ENCODE measurements around the gene KDM4B.
"Not testable (repeated sequence)": the region's sequence is repeated elsewhere in the genome, so short reads cannot be mapped to it uniquely, and the experiment has no call there.

Gene KDM4B

DNA sequence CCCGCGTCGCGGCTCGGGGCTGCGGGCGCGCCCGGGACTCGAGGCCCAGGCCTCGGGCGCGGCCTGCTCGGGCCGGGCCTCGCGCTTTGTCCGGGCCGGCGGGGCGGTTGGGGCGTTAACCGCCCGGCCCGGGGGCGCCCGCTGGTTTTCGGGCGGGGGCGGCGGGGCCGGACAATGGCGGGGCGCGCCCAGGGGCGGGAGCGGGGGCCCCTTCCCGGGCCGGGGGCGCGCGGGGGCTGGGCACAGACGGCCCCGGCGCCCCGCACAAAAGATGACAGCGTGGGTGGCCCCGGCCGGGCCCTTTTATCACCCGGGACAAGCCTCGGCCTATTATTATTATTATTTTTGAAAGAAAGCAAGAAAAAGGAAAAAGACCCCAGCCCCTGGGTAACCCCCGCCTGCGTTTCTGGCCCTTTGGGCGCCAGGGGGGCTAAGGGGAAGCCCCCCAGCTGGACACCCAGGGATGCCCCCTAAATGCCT, 419 bp downstream of the KDM4B start:
- no peak for DNase-seq

DNA sequence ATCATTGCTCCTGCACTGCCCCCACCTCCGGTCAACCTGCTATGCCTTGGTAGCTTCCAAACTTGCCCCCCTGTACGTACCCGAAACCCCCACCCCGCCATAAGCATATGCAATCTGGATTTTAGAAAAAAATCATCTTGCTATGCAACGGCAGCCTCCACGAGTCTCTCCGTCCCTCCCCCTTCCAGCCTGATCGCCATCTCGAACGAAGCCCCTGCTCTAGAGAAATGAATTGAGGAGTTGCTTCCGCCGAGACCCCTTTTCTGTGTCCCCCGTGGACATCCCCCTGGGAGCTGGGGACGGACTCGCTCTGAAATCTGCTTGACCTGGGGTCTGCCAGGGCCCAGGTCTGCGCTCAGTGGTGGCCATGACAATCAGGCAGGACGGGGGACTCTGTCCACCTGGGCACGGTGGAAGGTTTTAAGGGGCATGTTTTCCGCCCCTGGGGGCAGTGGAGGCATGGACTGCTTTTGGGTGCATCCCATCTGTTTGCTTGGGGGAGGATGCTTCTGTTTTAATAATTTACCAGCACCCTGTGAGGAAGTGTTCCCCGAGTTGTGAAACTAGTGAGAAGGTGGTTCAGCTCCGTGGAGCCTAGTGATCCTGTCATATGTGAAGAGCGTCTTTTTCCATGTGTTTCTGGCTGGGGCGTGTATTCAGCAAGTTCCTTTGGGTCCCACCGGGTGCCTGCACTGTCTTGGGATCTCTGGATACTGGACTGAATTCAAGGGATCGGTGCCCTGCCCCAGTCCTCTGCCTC, 1.0 kb downstream of the KDM4B start:
- no peak for DNase-seq

DNA sequence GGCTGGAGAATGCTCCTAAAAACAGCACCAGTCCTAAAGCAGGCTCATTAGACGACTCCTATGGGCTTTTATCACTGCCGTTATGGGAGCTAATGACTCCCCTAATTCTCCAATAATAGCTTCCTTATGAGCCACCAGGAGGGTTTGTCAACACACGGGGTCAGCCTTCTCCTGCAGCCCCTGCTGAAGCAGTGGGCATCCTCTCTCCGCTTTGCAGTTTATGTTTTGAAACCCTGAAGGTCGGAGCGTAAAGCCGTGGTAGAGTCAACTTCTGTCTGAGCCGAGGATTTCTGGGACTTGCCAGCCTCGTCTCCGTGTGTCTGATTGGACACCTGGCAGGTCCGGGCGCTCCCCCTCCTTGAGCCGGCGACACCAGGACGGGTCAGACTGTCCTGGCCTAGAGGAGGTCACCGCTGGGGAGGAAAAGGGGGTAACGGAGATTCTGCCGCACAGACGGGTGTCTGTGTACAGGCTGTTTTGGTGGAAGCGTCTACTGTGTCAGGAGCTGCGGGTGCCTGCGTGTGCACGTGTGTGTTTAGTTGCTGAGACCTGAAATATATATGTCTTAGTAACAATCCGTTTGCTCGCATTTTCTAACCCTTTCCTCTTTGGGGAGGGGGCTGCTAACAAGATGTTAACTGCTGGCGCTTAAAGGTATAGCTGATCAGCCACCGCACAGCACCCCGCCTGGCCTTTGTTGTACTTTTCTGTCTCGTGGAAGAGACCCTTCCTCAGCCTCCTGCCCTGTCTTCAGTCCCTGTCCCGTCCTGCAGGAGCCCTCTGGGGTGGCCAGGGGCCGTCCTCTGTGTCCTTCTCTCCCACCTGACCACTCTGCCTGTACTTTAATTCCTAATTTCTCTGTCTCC, 1.9 kb downstream of the KDM4B start:
- DNase-seq: no peak

DNA sequence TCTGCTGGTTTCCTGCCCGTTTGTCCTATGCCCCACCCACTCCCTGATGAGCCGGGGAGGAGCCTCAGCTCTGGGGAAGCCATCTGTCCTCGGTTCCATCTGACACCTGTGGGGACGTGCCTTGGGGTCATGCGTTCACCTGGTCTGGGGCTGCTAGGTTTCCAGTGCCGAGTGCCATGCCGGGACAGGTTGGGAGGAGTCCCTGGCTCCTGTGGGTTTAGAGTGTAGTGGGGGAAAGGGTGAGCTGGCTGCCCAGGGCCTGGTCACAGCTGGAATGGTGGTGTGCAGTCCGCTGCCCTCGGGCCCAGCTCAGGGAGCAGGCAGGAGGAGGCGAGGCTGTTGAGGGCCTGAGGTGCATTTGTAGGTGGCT, 2.5 kb downstream of the KDM4B start:
- DNase-seq: no peak

DNA sequence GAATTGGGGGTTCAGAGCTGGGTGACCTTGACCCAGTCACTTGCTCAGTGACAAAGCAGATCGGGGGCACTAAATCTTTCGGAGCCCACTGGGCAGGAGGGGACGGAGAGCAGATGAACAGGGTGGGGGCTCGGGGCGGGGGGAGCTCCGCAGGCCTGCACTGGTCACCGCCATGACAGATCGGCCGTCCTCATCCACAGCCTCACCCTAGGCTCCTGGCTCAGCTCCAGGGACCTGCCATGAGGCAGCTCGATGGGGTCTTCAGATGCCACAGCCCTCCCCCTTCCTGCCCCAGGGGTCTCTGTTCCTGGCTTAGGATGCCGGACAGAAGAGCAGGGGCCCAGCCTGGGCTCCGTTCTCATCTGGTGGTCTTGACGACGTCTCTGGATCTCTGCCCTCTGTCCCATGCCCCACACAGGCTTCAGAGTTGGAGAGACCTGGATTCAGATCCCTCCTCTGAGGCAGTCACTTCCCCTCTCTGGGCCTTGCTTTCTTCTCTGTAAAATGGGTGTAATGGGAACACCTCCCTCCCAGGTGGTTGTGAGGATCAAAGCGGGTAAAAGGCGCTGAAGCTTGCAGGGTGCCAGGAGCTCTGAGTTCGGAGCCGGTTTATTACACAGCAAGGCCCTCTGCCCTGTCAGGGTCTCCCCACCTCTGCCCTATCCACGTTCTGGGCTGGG, 3.0 kb downstream of the KDM4B start:
- no peak for DNase-seq

DNA sequence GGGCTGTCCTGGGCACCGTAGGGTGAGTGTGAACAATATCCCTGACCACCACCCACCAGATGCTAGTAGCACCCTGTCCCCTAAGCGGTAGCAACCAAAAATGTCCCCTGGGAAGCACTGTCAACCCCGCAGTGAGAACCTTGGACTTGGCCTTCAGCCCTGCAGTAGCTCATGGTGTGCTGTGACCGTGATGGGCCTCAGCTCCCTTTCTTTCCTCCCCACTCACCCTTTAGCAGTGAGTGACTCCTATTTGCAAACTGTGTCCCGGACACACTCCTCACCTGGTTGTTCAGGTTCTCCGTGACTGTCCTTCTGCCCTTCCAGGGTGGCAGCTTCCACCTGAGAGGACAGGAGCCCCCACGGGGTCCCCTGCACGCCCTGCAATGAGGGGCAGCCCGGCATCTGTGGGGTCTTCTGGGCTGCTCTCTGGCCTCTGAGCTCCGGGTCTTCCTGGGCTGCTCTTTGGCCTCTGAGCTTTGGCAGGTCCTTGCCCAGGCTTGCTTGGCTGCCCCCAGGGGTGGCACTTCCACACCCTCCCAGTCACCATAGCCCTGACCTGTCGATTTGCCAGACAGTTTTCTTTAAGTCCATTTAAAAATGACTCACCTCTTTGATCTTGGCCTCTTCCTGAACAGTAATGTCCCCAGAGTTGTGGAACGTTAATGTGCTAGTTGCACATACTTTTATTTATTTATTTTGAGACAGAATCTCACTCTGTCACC, 3.8 kb downstream of the KDM4B start:
- DNase-seq: no peak

DNA sequence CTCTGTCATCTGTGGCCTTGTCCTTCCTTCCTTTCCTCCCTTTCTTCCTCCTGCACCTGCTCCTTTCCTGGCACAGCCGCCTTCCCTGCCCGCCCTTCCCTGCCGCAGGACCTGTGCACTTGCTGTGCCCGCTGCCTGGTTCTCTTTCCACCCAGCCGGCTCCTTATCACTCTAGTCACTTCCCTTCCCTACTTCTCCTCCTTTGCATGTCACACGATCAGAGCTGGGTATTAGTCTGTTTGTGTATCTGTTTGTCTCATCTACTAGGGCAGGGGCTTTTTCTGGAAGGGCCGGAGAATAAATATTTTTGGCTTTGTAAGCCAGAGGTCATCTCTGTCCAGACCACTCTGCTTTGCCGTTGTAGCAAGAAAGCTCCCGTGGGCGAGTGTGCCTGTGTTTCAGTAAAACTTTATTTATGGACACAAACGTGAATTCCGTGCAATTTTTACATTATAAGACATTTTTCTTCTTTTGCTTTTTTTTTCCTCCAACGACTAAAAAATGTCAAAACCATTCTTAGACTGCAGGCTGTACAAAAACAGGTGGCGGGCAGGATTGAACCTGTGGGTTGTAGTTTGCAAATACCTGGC, 6.1 kb downstream of the KDM4B start:
- DNase-seq: no peak

DNA sequence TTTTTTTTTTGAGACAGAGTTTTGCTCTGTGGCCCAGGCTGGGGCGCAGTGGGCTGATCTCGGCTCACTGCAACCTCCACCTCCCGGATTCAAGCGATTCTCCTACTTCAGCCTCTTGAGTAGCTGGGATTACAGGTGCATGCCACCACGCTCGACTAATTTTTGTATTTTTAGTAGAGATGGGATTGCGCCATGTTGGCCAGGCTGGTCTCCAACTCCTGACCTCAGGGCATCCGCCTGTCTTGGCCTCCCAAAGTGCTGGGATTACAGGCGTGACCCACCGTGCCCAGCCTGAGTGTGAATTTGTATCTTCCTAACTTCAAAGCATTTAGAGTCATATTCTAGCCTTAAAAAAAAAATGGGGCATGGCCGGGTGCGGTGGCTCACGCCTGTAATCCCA, 6.7 kb downstream of the KDM4B start:
- DNase-seq: not testable (repeated sequence)

DNA sequence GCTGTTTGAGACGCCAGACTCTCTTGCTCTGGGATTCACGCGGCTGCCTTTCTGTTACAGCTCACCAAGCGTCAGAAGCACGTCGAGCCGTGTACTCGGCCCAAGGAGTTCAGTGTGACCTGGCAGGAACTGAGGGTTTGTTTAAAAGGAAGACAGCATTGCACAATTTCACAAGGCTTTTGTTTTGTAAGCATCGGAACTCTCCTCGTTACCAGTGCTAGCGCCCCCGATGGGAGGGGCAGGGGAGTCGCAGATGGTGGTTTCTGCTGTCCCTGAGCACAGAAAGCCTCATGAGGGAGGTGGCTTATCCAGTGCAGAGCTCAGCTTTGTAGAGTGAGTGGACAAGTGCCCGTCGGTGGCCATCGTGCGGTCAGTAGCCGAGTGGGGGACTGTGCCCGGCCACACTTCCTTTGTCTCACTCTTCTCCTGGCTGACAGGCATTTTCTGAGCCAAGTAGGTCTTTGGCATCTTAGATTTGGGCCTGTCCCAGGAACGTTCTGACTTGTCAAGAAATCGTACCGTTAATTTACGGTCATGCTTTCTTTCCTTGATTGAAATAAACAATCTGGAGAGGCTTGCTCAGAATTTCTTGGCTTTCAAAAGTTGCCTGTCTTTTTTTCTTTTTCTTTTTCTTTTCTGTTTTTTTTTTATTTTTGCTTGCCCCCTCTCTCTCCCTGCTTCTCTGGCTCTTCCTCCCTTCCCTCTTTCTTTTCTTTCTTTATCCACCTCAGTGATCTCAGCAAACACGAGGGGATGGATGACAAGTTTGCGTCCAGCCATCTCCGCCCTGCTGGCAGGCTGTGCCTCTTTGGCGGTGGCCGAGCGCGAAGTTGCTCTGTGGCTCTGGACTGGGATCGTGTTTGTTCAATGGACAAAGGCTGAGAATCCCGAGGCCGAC, 7.7 kb downstream of the KDM4B start:
- no peak for DNase-seq

DNA sequence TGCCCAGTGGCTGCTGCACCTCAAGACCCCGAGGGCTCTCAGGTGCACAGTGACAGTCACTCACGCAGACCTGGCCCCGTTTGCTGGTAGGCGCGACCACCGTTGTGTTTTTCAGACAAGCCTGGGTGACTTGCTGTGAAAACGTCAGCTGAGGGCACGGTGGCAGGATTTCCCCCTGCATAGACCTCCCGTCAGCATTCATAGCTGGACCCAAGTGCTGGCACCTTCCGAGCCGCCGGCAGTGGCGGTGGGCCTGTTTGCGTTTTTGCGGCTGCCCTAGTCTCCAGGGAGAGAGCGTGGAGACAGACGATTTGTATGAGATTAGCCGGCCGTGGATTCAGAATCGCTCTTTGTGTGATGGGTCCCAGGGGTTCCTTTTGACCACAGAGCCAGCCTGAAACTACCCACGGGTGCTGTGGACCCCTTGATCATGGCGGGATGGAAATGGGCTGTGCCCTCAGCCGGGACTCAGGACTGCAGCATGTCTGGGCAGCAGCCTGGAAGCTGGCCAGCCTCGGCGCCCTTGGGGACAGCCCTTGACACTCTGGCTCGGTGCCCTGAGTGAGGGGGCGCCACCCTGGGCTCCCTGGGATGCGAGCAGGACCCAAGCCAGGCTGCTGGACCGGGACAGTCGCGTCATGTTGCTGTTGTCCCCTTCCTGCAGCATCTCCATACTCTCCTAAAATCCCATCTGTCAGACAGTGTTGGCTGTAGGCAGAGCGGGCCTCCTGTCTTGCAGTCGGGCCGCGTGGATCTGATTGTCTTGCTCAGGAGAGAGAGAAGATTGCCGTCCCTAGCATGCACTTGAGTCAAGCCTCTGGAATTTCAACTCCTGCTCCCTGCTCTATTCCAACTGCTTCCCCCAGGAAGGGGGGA, 8.6 kb downstream of the KDM4B start:
- no peak for DNase-seq

DNA sequence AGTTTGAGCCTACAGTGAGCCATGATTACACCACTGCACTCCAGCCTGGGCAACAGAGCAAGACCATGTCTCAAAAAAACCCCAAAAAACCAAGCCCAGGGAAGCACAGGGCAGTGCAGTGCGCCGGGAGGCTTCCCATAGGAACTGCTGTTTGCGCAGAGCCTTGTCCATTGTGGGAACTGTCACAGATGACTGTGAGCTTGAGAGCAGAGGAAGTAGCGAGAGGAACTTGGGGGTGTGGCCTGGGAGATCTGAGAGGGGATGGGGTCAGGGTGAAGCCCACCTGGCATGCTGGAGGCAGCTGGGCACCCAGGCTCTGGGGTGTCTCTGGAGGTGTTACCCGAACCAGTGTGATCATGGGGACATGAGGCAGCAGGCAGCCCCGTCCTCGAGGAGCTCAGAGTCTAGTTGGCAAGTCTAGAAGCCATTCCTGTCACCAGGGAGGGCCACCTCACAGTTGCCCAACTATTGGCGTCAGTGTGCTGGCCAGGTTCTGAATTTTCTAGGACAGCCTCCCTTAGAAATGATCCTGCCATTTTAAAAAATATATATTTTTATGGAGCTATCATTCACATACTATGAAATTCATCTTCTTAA, 10.4 kb downstream of the KDM4B start:
- DNase-seq: no peak

DNA sequence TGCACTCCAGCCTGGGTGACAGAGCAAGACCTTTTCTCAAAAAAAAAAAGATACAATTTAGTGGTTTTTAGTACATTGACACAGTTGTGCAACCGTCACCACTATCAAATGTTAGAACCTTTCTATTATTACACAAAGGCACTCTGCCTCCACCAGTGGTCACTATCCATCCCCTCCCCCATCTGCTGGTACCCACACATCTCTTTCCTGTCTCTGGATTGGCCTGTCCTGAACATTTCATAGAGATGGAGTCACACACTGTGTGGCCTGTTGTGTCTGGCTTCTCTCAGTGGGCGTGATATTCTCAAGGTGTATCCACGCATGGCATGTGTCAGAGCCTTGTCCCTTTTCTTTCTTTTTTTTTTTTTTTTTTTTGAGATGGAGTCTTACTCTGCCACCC, 11.2 kb downstream of the KDM4B start:
- DNase-seq: no peak

DNA sequence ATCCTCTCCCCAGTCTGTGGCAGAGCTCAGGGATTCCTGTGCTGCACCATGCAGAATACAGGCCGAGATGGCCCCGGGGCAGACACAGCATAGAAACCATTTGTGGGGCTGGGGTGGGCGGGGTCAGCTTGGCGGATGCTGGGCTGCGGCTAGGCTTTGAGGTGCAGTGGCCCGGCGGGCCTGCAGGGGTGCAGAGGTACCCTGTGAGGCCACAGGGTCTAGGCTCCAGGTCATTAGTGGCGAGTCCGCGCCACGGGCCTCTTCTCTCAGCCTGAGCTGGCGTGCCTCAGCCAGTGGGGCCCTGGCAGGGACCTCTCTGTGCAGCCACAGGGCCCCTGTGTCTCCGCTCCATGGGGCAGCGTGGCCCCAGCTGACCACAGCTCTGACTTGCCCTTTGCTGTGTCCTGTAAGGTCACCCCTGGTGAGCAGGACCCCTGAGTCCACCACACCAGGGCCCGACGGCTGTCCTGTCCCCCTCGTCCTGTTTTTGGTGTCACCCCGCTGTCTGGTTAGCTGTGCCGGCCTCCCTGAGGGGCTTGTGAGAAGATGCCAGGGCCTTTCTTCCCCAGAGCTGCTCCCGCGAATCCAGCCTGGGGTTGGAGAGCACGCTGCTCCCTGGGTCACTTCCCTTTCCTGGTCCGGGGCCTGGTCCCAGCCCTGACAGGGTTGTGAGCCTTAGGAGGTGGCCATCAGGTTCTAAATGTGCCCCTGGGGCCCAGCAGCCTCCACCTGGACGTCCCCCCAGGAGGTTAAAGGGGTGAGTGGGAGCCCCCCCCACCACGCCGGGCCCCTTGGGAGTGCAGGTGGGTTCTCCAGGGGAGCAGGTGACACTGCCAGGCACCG, 12.1 kb downstream of the KDM4B start:
- DNase-seq: no peak

DNA sequence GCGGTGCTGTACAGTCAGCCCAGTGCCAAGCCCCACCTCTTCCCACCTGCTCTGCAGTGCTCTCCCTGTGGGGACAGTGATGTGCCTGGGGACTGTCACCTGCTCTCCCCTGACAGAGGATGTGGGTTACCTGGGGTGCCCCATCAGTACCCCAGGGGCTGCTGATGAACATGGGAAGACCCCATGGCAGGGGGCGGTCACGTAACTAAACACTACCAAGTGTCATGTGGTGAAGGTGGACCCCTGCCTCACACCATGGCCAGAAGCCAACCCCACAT, 12.7 kb downstream of the KDM4B start:
- no peak for DNase-seq

DNA sequence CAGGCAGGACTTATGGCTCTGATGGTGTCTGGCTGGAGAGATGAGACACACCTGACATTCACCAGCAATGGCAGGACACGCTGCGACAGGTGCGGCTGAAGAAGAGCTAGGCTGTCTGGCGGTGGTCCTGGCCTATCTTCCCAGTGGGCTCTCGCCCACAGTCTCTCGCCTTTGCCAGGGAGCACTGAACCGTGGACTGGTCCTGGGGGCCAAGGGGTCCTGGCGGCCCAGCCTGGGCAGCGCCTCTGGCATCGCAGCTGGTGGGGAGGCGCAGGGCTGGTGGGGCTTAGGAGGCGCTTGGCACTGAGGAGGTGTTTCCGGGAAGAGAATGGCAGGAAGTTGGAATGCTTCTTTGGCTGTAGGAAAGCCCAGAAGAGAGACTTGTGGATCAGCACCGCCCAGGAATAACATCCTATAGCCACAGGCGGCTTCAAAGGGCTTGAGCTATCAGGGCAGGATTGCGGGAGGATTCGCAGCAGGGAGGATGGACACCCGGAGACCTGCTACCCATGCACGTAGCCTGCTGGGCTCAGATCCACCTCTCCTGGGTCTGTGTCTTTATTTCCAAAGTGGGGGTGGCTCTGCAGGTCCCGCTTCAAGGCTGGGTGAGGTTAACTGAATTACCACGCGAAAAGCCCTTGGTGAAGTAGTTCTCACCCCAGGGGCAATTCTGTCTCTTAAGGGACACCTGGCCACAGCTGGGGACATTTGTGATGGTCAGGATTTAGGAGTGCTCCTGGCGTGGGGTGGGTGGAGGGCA, 14.6 kb downstream of the KDM4B start:
- no peak for DNase-seq

DNA sequence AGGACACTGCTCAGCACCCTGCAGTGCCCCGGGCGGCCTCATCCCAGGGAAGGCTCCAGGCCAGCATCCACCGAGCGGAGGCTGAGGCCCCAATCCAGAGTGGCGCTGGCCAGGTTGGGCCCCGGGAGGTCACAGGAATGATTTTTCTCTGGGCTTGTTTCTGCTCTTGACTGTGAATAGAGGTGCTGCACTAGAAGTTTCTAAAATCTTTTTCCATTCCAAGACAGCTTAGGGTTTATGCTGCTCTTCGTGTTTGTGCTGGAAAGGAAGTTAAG, 15.1 kb downstream of the KDM4B start:
- DNase-seq: no peak

DNA sequence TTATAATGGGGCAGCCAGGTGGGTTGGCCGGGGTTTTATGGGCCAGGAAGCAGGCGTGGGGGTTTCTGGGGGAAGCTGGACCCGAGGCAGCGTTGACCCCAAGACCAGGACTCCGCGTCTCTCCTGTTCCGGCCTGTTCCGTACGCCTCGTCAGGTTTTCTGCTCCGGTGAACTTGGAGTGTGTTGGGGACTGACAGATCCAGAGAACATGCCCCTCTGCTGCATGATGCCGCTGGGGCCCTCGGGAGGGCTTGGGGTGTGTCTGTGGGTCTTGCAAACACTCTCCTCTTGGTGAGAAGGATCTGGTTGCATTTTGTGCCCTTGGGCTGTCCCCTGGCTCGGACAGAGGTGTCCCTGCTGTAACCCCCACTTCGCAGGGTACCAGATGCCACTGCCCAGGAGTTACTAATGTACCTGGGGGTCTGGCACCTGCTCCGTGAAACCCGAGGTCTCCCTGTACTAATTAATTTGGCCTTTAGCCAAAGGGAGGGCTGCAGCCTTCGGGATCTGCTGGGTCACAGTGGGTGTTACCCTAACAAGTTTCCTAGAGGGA, 15.6 kb downstream of the KDM4B start:
- DNase-seq: no peak

DNA sequence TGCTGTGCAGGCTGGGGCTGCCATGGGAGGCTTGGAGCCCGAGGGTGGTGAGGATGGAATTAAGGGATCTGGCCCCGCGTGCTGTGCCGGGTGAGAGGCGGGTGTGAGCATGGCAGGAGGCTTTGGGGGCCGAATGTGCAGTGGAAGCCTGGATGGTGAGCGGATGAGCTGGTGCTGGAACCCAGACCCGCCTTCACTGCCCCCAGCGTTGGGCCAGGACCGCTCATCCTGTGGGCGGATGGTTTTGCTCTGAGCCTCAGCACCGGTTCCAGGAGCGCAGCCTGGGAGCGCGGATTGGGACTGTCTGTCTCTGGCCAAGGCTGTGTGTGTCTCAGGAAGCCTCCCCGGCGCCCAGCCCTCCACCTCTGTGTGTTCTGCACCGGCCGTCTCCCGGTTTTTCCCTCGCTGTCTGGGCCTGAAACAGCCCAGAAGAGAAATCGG, 16.7 kb downstream of the KDM4B start:
- no peak for DNase-seq

Data from activated CD8-positive, alpha-beta memory T cell treated with anti-CD3 and anti-CD28 coated beads, Interleukin-2, amount 50 U/mL, for 4 hours (primary cell).